NCI-H2107 treated with DMSO at 0.1 percent for 48 hours (cell line): ENCODE measurements around the gene BDKRB2.
"Not testable (repeated sequence)": the region's sequence is repeated elsewhere in the genome, so short reads cannot be mapped to it uniquely, and the experiment has no call there.

Source experiments
- DNase-seq: peaks from one replicate; lab custom pipeline; 2025; ENCODE audit not compliant: unreplicated experiment; lab: John Stamatoyannopoulos, UW

BDKRB2 gene

DNA sequence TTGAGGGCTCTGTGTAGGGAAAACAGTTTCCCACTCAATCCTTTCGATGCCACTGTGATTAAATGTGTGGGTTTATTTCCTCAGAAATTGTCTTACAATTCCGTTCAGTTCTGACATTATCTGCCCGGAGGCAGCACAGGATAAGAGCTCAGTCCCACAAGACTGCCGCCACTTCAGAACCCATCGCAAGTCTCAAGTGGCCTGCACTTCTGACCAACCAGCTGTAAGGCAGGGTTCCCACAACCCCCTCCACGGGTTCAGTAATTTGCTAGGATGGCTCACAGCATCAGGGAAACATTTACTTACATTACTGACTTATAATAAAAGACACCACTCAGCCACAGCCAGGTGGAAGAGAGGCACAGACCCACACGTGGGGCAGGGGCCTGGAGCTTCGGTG is 17.2 kb downstream of the BDKRB2 start:
- DNase-seq = no peak

DNA sequence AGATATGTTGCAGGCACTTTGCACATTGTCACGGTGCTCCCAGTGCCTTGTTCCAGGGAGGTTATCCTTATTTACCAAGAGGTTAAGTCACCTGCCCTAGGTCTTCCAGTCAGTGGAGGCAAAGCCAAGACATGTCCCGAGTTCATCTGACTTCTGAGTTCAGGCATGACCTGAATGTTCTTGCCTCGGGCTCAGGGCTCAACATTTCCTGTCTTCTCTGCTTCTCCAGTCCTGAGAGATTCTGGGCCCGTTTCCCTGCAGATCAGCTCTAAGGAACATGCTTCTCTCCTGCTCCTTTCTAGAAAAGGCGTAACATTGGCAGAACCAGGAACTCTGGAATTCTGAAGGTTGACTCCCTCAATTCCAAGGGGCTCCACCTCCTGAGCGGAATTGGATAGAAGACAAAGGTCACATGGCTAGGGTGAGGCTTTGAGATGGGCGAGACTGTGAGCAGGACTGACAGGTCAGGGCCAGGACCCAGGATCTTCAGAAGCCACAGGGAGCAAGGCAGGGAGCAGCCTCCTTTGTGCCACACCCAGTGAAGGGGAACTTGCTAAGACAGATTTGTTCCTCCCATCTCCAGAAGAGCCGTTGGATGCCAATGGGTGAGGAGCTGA is 19.9 kb downstream of the BDKRB2 start:
- no peak for DNase-seq

DNA sequence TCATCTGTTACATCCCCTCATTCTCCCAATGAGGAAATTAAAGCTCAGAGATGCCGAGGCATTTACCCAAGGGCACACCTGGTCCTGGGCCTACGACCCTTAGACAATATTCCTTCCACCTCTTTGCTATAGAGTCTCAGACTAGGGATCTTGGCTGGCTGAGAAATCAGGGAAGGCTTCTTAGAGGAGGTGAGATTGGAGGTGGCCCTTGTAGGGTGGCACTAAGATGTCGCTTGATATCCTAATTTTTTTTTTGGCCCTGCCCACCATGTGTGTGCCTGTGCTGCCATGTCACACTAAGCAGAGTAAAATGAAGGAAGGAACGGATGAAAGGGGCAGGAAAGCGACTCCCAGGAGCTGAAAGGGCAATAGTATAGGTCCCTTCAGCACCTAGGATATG is 20.6 kb downstream of the BDKRB2 start:
- DNase-seq = no peak

DNA sequence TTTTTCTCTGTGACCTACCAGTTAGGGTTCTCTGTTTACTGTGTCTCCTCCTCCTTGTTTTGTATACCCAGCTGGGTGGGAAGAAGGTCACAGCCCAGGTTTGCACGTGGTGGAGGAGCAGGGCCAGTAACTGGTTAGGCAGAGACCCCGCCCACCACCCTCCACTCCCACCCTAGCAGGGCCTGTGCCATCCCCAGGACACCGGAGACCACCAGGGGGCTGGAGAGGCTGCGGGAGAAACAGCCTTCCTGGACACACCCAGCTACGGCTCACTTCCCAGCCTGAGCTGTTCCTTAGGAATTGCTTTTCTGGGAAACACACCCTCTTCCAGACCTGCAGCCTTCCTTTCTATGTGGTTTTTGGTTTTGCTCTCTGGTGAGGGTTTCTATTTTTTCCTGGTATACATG is 21.1 kb downstream of the BDKRB2 start:
- no peak for DNase-seq

DNA sequence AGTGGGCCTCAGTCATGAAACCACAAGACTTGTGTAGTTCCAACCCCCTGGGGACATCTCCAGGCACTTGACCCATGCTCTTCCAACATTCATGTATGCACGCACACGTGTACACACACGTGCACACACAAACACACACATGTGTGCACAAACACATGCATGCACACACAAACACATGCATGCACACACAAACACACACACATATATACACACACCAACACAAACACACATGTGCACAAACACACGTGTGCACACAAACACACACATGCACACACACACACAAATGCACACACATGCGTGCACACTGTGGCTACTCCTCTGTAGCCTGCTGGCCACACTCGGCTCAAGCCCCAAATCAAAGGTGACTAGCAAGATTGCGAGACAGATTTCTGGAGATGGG is 22.8 kb downstream of the BDKRB2 start:
- no peak for DNase-seq

DNA sequence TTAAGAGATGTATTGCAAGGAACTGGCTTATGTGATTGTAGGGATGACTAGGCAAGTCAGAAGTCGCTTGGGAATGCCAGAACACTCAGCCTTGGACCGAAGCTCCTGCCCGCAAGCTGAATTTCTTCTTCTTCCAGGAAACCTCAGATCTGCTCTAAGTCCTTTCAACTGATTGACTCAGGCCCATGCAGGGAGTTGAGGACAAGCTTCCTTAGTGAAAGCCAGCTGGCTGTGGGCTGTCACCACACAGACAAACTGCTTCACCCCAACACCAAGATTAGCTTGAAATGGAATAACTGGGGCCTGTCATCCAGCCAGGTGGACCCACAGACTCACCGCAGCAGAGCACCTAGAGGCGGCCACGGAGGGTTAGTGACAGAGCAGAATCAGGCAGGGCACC is 24.7 kb downstream of the BDKRB2 start:
- no peak for DNase-seq

DNA sequence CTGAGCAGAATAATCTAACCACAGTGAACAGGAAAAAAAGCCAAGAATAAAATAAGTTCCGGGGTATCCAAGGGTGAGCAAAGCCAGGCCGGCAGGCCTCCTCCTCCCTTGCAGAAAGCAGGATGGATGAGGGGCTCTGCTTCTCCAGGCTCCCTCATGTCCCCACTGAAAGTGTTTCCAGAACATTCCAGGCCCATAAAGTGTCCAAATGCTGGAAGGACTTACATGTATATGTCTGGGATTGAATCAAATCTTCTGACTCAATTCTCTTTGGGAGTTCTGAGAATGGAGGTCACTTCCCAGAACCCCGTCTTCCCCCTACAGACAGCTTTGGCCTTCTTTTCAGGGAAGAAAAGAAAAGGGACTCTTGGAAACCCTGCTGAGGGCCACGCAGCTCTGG is 26.4 kb downstream of the BDKRB2 start:
- DNase-seq = no peak

DNA sequence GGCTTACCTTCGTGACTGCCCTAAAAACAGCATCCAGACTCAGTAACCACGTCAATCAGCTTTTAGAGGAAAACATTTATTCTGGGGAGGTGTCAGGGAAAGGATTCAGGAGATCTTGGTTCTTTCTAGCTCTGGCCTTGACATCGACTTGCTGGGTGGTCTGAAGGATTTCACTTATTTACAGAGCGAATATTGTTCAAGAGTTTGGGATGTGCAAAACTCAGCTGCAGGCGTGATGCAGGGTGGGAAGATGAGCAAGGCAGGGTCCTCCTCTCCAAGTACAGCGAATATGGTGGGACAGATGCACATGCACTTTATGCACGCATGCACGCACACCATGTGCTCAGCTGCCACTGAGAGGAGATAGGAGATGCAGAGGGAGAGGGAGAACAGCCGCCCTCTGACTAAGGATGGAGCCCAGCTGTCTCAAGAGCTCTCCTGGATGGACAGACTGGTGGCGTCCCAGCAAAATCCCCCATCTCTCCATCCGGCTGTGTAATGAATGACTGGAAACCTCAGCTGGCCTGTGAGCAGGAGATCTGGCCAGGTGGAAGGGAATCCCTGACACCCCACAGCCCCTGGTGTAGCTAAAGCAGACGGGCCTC is 27.0 kb downstream of the BDKRB2 start:
- no peak for DNase-seq

DNA sequence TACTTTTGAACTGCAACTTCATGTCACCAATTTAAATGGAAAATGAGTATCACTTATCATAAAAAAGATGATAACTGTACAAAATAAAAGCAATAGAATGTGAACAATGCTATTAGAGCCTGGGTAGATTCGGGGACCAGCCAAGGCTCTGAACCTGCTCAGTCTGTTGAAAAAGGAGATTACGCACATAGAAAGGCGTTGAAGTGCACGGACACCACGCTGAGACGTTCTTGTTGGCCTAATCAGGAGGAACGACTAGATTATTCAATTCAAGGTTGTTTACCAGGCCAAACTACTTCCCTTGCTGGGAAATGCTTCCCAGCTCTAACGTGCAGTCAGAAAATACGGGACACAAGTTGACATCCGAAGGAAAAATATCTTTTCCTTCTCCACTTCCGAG is 27.9 kb downstream of the BDKRB2 start:
- no peak for DNase-seq

DNA sequence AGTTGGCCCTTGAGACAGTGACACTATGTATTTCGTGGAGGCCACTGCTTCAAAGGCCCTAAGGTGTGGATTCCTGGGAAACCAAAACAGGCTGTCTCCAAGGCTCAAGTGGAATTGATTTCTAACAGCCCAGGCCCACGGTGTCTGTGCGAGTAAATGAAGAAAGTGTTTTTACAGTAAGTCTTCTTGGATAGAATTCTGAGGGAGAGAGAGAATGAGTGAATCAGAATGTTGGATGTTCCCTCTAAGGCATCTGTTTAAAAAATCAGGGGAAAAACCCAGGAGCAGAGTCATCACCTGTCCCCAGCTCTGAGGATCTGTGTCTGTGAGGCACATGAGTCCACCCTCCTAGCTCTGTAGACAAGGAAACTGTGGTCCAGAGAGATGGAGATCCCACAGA is 29.0 kb downstream of the BDKRB2 start:
- DNase-seq = no peak

DNA sequence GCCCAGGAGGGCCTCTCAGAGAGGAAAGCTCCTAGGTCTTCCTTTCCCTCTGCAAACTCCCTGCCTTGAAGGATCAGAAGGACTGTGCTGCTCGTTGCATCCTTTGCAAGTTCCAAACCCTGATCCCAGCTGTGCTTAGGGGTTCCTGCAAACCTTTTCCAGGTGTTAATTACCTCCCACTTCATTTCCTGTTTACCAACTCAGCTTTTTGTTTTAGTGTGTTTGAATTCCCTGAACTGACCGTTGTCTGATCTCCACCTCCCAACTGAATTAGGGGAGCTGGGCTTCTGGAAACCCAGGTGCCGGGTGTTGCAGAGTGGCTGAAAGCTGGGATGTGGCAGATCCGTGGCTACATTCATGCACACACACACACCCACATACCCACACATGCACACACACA is 30.8 kb downstream of the BDKRB2 start:
- DNase-seq = no peak

DNA sequence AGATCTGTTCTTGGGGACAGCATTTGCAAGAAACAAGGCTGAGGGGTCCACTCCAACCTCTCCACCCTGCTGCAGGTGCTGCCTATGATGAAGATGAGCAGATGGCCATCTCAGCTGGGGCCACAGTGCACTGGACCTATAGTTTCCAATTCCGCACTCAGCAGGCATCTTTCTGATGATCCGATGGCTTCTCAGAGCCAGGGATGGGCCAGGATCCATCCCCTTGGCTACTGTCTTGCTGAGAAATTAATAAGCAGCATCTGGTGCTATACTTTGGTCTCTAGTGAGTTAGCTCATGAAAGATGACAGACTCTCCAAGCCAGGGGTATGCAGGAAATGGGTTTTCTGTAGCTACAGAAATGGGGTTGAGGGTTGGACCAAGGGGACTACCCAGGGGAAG is 33.0 kb downstream of the BDKRB2 start:
- no peak for DNase-seq

DNA sequence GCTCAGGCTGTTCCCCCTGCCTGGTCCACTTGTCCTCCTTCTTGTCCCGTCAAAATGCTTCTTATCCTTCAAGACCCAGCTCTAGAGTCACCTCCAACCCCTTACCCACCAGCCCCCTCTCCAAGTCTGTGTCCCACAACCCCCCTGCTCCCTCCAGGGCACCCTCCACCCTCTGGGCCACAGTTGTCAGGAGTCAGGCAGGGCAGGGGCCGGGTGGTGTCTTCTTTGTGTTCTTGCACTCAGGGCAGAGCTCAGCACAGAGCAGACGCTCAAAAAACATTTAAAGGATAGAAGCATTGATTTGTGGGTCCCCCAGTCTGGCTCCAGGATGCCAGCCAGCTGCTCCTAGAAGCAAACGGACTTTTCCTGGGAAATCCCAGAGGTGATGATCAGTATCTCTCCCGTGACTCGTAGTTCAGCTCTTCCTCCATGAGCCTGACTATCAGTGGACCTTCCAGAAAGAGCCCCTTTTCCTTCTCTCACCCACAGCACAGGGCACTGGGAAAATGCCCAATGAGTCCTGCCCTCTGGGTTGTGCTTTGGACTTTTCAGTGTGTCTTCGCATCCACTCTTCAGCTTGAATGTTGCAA is 34.1 kb downstream of the BDKRB2 start:
- no peak for DNase-seq

DNA sequence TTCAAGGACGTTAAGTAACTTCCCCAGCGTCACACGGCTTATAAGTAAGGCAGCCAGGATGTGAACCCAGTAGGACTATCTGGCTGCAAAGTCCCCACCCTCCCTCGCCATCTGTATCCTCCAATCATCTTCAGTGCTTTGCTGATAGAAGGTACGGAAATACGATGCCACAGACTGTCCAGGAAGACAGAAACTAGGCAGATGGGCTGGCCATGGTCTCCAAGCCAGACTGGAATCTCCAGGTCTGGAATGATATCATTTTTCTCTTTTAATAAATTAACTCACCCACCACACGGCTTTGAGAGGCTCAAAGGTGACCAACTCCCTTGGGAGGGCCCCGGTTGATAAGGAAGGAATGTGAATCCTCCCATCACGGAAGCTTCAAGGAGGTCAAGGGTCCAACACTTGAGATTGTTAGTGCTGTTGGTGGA is 35.1 kb downstream of the BDKRB2 start:
- DNase-seq = no peak

DNA sequence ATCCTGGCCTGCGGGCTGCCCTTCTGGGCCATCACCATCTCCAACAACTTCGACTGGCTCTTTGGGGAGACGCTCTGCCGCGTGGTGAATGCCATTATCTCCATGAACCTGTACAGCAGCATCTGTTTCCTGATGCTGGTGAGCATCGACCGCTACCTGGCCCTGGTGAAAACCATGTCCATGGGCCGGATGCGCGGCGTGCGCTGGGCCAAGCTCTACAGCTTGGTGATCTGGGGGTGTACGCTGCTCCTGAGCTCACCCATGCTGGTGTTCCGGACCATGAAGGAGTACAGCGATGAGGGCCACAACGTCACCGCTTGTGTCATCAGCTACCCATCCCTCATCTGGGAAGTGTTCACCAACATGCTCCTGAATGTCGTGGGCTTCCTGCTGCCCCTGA is 36.0 kb downstream of the BDKRB2 start:
- no peak for DNase-seq

DNA sequence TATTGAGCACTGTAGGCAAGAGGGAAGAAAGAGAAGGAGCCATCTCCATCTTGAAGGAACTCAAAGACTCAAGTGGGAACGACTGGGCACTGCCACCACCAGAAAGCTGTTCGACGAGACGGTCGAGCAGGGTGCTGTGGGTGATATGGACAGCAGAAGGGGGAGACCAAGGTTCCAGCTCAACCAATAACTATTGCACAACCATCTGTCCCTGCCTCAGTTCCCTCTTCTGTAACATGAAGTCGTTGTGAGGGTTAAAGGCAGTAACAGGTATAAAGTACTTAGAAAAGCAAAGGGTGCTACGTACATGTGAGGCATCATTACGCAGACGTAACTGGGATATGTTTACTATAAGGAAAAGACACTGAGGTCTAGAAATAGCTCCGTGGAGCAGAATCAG is 37.5 kb downstream of the BDKRB2 start:
- no peak for DNase-seq

DNA sequence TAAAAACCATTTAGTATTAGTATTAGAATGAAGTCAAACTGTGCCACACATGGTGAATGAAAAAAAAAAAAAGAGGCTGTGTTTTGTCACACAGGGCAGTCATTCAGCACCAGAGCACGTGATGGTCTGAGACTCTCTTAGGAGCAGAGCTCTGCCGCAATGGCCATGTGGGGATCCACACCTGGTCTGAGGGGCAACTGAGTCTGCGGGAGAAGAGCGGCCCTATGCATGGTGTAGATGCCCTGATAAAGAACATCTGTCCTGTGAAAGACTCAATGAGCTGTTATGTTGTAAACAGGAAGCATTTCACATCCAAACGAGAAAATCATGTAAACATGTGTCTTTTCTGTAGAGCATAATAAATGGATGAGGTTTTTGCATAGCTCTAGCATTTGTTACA is 39.1 kb downstream of the BDKRB2 start:
- no peak for DNase-seq

DNA sequence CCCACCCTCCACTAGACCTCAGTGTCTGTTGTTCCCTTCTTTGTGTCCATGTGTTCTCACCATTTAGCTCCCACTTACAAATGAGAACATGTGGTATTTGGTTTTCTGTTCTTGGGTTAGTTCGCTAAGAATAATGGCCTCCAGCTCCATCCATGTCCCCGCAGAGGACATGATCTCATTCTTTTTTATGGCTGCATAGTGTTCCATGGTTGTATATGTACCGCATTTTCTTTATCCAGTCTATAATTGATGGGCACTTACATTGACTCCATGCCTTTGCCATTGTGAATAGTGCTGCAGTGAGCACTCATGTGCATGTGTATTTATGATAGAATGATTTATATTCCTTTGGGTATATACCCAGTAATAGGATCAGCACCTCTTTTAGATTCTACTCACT is 40.4 kb downstream of the BDKRB2 start:
- not testable (repeated sequence) for DNase-seq

DNA sequence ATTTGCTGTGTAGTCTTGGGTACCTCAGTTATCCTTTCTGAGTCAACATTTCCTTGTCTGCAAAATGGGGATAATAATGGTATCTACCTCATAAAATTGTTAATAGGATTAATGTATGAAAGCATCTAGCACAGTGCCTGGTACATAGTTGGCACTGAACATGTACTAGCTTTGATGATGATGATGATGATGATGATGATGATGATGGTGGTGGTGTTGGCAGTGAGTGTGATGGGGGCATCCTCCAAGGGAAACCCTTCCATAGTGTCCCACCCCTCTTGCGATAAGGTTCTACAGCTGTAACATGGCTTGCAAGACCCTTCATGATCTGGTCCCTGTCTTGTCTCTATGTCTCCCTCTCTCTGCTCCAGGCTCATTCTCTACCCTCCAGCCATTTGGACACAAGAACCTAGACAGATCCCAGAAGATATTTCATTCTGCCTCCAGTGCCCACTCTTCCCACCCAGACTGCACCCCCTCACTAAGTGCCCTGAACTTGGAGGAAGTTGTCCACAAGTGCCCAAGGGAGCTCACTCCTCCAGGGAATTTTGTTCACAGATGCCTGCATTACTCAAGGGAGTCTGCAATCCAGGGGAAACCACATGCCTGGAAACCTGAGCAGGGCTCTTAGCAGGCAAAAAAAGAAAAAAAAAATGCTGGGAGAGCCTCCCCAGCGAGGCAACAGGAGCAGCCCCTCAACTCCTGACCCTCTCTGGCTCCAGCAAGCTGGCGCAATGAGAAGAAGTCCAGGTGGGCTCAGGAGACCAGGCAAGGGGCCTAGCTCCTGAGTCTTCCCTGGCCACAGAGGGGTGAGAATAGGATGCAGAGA is 41.3 kb downstream of the BDKRB2 start:
- DNase-seq = peak; percentile 89

DNA sequence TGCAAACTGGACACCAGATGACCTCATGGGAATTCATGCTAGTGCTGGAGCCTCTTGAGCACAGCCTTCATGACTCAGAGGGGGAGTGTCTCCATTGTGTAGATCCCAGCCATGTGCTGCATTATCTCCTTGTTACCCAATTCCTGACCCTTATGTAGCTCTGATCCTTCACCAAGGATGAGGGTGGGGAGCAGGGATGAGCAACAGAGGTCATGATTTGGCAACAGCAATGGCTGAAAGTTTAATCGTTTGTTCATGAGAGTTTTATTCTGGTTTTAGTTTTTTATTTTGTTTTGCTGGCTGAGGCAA is 41.9 kb downstream of the BDKRB2 start:
- DNase-seq = peak; percentile 91

DNA sequence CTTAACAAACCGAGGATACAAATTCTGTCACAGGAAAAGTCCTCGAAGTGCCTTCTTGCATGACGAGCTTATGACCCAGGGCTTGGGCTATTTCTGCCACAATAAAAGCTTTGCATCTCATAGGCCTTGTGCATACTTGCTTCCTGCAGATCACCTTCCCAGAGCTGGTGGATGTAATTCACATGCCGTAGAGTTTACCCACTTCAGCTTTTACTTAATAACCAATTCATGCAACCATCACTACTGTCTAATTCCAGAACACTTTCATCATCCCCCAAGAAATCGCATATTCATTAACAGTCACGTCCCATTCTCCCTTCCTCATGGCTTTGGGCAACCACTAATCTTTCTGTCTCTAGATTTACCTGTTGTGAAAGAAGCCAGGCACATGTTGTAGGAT is 42.4 kb downstream of the BDKRB2 start:
- no peak for DNase-seq

DNA sequence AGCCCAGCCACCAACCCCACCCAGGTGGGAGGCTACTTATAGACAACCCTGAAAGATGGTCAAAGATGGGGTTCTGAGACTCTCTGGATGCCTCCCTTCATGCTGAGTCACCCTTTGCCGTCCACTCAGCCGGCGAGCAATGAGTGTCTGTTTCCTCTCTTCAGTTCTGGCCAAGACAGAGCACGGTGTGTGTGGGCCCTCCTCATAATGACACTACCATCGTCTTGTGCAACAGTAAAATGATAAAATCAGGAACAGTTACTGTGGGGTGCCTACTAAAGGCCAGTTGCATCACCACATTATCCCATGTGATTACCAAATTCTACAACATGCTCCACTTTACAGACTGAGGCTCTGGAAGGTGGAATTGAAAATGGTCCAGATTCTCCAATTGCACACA is 44.4 kb downstream of the BDKRB2 start:
- no peak for DNase-seq
